HepG2 (cell line): ENCODE results near the gene NNMT. TPM values are rescaled to one million over a fixed set of nuclear protein-coding genes. Genes with fewer than 3 reads are reported as not detected.

Experiments
- ATAC-seq: fragments of 200-7000 bp; cut with Tn5 transposase; 3 replicates; pipeline ENCODE4 v1.9.1; 2020; ENCODE audit warnings: mild to moderate bottlenecking, moderate library complexity
- BruUV-seq: library from RNA; stranded (reverse); fragments of 400-500 nt; replicated peaks from 2 replicates; lab custom pipeline; 2021; lab: Mats Ljungman, UMichigan
- CTCF ChIA-PET: fragments of 300-600 bp; formaldehyde crosslinking; extraction: SDS; loops from one replicate; lab custom pipeline; 2021; ENCODE audit warnings: low total read pairs, inconsistent platforms, low intra/inter-chr PET ratio; lab: Yijun Ruan, JAX
- POLR2A ChIA-PET: fragments of 350-600 bp; sonication (Branson Sonifier 250); formaldehyde crosslinking; loops from one replicate; lab custom pipeline; 2020; ENCODE audit warnings: antibody characterized with exemption, inconsistent platforms; lab: Yijun Ruan, JAX
- DNase-seq: peaks from one replicate; pipeline ENCODE4 v3.0.0-alpha.2; 2015; ENCODE audit warnings: low spot score
- FAIRE-seq: peaks from 3 replicates; lab custom pipeline; 2011; peaks lifted over from hg19 to GRCh38; lab: Jason Lieb, UNC
- H2AFZ ChIP-seq: one replicate; pipeline ENCODE4 v1.6.1; 2011; ENCODE audit warnings: low read length, inconsistent platforms
- H3K27ac ChIP-seq: fragments of 300-600 bp; 3 replicates; pipeline ENCODE4 v1.8.0; 2011; ENCODE audit warnings: mixed run types, mild to moderate bottlenecking, mixed read lengths, low read length, inconsistent platforms; ENCODE audit not compliant: insufficient read depth; ENCODE audit errors: extremely low read length
- H3K27me3 ChIP-seq, 2 experiments: fragments of 200-600 bp in 1 of 2; 2 replicates in 1 of 2; 3 replicates in 1 of 2; pipeline versions ENCODE4 v1.6.0 to v1.8.0; 2011; ENCODE audit warnings: low read length in 2 of 2, mild to moderate bottlenecking in 2 of 2, moderate library complexity in 2 of 2, inconsistent platforms in 1 of 2; ENCODE audit not compliant: insufficient read depth in 2 of 2, control insufficient read depth in 1 of 2
- H3K36me3 ChIP-seq, 2 experiments: fragments of 200-600 bp in 1 of 2; replicated peaks in 1 of 2; 2 replicates in 1 of 2; 3 replicates in 1 of 2; pipeline versions ENCODE4 v1.5.1 to v1.8.0; 2011; ENCODE audit warnings: low read length in 2 of 2, inconsistent platforms in 1 of 2; ENCODE audit not compliant: insufficient read depth in 2 of 2, control insufficient read depth in 1 of 2
- H3K4me1 ChIP-seq: 2 replicates; pipeline ENCODE4 v1.5.1; 2012; ENCODE audit warnings: low read length, inconsistent platforms; ENCODE audit not compliant: insufficient read depth
- H3K4me2 ChIP-seq: 2 replicates; pipeline ENCODE4 v1.6.0; 2011; ENCODE audit warnings: low read depth, low read length, inconsistent platforms
- H3K4me3 ChIP-seq, 3 experiments: fragments of 200-600 bp in 1 of 3; sonication (generic), shearing (Covaris generic) in 1 of 3; replicated peaks in 1 of 3; 2 replicates each; pipeline ENCODE4 v1.5.1; 2011 to 2016; ENCODE audit warnings: low read length in 3 of 3, inconsistent platforms in 2 of 3, low read depth in 2 of 3, mild to moderate bottlenecking in 2 of 3, control low read depth in 1 of 3, mixed read lengths in 1 of 3; ENCODE audit not compliant: insufficient read depth in 1 of 3
- H3K79me2 ChIP-seq: one replicate; pipeline ENCODE4 v1.6.1; 2011; ENCODE audit warnings: low read length, inconsistent platforms; ENCODE audit not compliant: insufficient read depth
- H3K9ac ChIP-seq: 2 replicates; pipeline ENCODE4 v1.6.0; 2011; ENCODE audit warnings: mild to moderate bottlenecking, low read depth, low read length, inconsistent platforms; ENCODE audit not compliant: insufficient read depth
- H3K9me3 ChIP-seq: 2 replicates; pipeline ENCODE4 v1.5.1; 2012; ENCODE audit warnings: mild to moderate bottlenecking, low read length
- H4K20me1 ChIP-seq: 2 replicates; pipeline ENCODE4 v1.6.0; 2011; ENCODE audit warnings: inconsistent platforms, mild to moderate bottlenecking, low read length, moderate library complexity; ENCODE audit not compliant: insufficient read depth
- AKNA ChIP-seq: sonication (generic); formaldehyde crosslinking; IDR thresholded peaks from 2 replicates; pipeline ENCODE4 v1.4.0; 2020; ENCODE audit warnings: missing genetic modification reagents, borderline replicate concordance
- CEBPB ChIP-seq: IDR thresholded peaks from 2 replicates; pipeline ENCODE4 v1.6.1; 2011; ENCODE audit warnings: low read depth, low read length, improper control_type of control experiment, borderline replicate concordance
- NFRKB ChIP-seq: fragments of 450-650 bp; IDR thresholded peaks from 2 replicates; pipeline ENCODE4 v1.6.1; 2017
- TCF12 ChIP-seq, 2 experiments: fragments of 450-650 bp in 1 of 2; sonication (generic) in 1 of 2; formaldehyde crosslinking in 1 of 2; IDR thresholded peaks; 2 replicates each; pipeline versions ENCODE4 v1.6.1 to v1.8.0; 2017 to 2022; ENCODE audit warnings: antibody characterized with exemption in 1 of 2, mild to moderate bottlenecking in 1 of 2, missing genetic modification reagents in 1 of 2, moderate library complexity in 1 of 2
- TRAFD1 ChIP-seq: sonication (generic); formaldehyde crosslinking; IDR thresholded peaks from 2 replicates; pipeline ENCODE4 v1.5.1; 2020; ENCODE audit warnings: missing genetic modification reagents, mild to moderate bottlenecking, borderline replicate concordance
- ZBTB25 ChIP-seq: IDR thresholded peaks from 2 replicates; pipeline ENCODE4 v1.6.1; 2018; ENCODE audit warnings: missing genetic modification reagents
- ZNF512B ChIP-seq: sonication (generic); formaldehyde crosslinking; IDR thresholded peaks from 2 replicates; pipeline ENCODE4 v1.5.1; 2020; ENCODE audit warnings: missing genetic modification reagents, mild to moderate bottlenecking, borderline replicate concordance
- ZNF569 ChIP-seq: sonication (generic); formaldehyde crosslinking; IDR thresholded peaks from 2 replicates; pipeline ENCODE4 v1.5.0; 2020; ENCODE audit warnings: mild to moderate bottlenecking, missing genetic modification reagents, moderate library complexity, borderline replicate concordance
- ZNF839 ChIP-seq: sonication (generic); formaldehyde crosslinking; IDR thresholded peaks from 2 replicates; pipeline ENCODE4 v1.4.0; 2020; ENCODE audit warnings: missing genetic modification reagents, mild to moderate bottlenecking, borderline replicate concordance
- WGBS: methylation state at CpG from one replicate; pipeline ENCODE4 v1.1.6; 2017; ENCODE audit warnings: low lambda C conversion rate; 5-methylcytosine and 5-hydroxymethylcytosine counted together
- in situ Hi-C: cut with HindIII; loops from 2 replicates; pipeline ENCODE4 v1.10.0; 2017; ENCODE audit warnings: low pct_unique_long_range_greater_than_20kb; ENCODE audit not compliant: extremely low pct_ligation_motif_present
- intact Hi-C: fragments of 100-400 bp; cut with micrococcal nuclease; formaldehyde crosslinking; loops from one replicate; pipeline ENCODE4 v1.10.0; 2022; ENCODE audit not compliant: unreplicated experiment
- polyA plus RNA-seq, 8 experiments: library from polyadenylated mRNA; depleted of rRNA in 3 of 8; stranded (reverse) in 7 of 8; unstranded in 1 of 8; fragments of >200 nt; fragmentation: Illumina TruSeq in 4 of 8; extraction: Trizol in 4 of 8; gene quantifications; 2 replicates each; pipeline versions ENCODE4 v1.2.1 to v1.2.3, GENCODE V29; 2011 to 2016; ENCODE audit warnings: low read depth in 4 of 8, missing spikeins in 1 of 8, mixed read lengths in 1 of 8; ENCODE audit not compliant: insufficient read depth in 1 of 8
- total RNA-seq, 5 experiments: library from RNA; depleted of rRNA; stranded (reverse); fragments of >200 nt; fragmentation: Illumina TruSeq; extraction: Trizol; gene quantifications; 2 replicates each; pipeline ENCODE4 v1.2.3, GENCODE V29; 2016; ENCODE audit warnings: low read depth in 1 of 5

The NNMT gene
- total and polyA plus RNA-seq, 2 of the 13 experiments (the other 11 are each of a cell fraction or from before 2014, with no cell fraction given), result 0.13 TPM; not detected in 1

GRCh38 chr11:114256176-114256966 lies 39.8 kb upstream of the NNMT start (continued):
- TF ChIP-seq TCF12 (IDR thresholded peaks at IDR 0.05) (no peak), TCF12 (CRISPR knock-in tag; IDR thresholded peaks at IDR 0.05) (no peak), ZNF839 (no peak)

- intact Hi-C loops, result loop anchor here (2.0 kb wide), 1 partner anchor 46 kb away; no protein-coding TSS in a partner anchor
- POLR2A ChIA-PET, result no interaction called here
- Histone ChIP-seq H4K20me1 (no peaks in the 10 kb centered on the region), H3K4me1 (peaks cover 16% of the 10 kb centered on the region), H3K79me2 (no peaks in the 10 kb centered on the region), H3K9me3 (no peaks in the 10 kb centered on the region), H3K27me3 (peaks cover 4 to 27% of the 10 kb centered on the region in 2 experiments; a peak in 3 of 5 replicates), H3K36me3 (no peaks in the 10 kb centered on the region), H3K4me3 (no peak overlapping the region), H3K4me2 (no peak overlapping the region), H2AFZ (no peak overlapping the region), H3K9ac (no peak overlapping the region), H3K27ac (no peak overlapping the region)
- ATAC-seq, result no peak
- FAIRE-seq, result no peak
- CTCF ChIA-PET, result interaction anchor here (1.1 kb wide), 1 partner anchor 221 kb away, joined by 4 read pairs; no protein-coding TSS in a partner anchor
- no TSS peak for BruUV-seq
- no peak for DNase-seq
- in situ Hi-C loops, result loop anchor here (25.0 kb wide), 1 partner anchor 445 kb away; no protein-coding TSS in a partner anchor
- WGBS, result 53% methylated on average over 3 of the region's 10 CpGs
- TF ChIP-seq TRAFD1 (CRISPR knock-in tag) (no peak), CEBPB (no peak), AKNA (no peak), ZNF569 (CRISPR knock-in tag) (no peak), ZBTB25 (CRISPR knock-in tag) (no peak), ZNF512B (no peak), NFRKB (no peak)
These were observed 39.3 kb upstream of the NNMT start for GRCh38 chr11:114256967-114257286.
